ENCODE data around the gene PTPRO. TPM values are rescaled to one million over a fixed set of nuclear protein-coding genes. Genes with fewer than 3 reads are reported as not detected.

Gene PTPRO
- total RNA-seq, 6 experiments from 2014 or later = 0.07 to 0.19 (median 0.09) TPM; not detected in 1

DNA sequence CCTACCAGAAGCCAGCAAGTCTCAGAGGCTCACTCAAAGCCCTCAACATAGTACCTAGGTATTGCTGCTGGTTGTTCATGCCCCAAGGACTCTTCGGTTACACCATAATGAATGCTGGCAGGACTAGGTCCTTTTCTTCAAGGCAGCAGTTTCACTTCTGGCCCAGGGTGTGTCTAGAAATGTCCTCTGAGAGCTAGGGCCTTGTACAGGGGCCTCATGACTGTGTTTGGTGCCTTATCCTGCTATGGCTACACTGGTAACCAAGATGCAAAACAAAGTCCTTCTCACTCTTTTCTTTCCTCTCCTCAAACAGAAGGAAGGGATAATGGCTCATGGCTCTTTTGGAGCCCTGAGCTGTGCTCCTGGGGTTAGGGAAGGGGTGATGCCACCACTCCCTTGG is 15.2 kb upstream of the PTPRO start:
- Mint-ChIP-seq H3K36me3 (ENCODE audit: low read depth) (no peaks in the 10 kb centered on the region), H3K27ac (no peak overlapping the region), H3K4me3 (no peak overlapping the region), H3K27me3 (ENCODE audit: insufficient read depth) (peaks cover 4% of the 10 kb centered on the region), H3K4me1 (ENCODE audit: low read depth) (no peaks in the 10 kb centered on the region), H3K9me3 (peaks cover 4% of the 10 kb centered on the region; the same call in 1 of the 2 replicates)
- TF ChIP-seq, protein P1, sequence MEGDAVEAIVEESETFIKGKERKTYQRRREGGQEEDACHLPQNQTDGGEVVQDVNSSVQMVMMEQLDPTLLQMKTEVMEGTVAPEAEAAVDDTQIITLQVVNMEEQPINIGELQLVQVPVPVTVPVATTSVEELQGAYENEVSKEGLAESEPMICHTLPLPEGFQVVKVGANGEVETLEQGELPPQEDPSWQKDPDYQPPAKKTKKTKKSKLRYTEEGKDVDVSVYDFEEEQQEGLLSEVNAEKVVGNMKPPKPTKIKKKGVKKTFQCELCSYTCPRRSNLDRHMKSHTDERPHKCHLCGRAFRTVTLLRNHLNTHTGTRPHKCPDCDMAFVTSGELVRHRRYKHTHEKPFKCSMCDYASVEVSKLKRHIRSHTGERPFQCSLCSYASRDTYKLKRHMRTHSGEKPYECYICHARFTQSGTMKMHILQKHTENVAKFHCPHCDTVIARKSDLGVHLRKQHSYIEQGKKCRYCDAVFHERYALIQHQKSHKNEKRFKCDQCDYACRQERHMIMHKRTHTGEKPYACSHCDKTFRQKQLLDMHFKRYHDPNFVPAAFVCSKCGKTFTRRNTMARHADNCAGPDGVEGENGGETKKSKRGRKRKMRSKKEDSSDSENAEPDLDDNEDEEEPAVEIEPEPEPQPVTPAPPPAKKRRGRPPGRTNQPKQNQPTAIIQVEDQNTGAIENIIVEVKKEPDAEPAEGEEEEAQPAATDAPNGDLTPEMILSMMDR (IDR thresholded peaks at IDR 0.05) = no peak
- DNase-seq = no peak

DNA sequence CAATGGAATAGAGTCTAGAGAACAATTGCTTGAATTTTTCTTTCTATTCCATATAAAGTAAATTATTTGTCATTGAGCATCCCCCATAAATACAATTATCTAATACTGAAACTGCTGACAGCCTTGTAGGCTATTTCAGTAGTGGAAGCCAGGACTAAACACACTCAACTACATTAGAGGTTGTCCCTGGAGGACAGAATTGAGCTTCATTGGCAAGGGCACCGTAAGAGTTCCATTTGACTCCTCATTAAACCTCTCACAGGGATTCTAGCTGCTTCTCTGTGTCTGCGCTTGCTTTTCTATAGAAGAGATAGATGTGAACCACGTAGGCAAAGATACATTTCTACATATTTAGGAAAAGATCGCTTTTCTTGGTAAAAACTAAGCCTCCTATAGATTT is 3.5 kb upstream of the PTPRO start:
- peaks cover 15% of the 10 kb centered on the region; the same call in 1 of the 2 replicates for H3K27me3 Mint-ChIP-seq (ENCODE audit: insufficient read depth)
- TF ChIP-seq, protein P1 (IDR thresholded peaks at IDR 0.05) = no peak
- H3K4me3 Mint-ChIP-seq = no peak overlapping the region

DNA sequence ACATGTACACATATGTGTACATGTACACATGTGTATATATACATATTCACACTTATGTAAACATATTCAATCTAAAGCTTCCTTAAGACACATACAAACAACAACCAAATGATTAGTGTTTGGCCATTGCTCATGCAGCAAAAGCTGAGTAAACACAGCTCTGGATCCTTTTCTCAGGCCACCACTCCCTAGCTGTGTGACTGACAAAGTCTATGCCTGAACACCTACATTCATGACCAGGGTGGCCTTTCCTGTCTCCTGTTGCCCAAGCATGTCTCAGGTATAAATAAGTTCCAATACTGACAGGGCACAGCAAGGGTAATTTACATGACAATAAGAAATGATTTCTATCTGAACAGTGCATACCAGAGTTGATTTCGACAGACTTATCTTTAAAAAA is 1.4 kb upstream of the PTPRO start:
- Mint-ChIP-seq H3K27me3 (ENCODE audit: insufficient read depth) (peaks cover 17% of the 10 kb centered on the region; the same call in 1 of the 2 replicates), H3K27ac (no peak overlapping the region), H3K4me3 (no peak overlapping the region), H3K9me3 (no peaks in the 10 kb centered on the region), H3K36me3 (ENCODE audit: low read depth) (no peaks in the 10 kb centered on the region), H3K4me1 (ENCODE audit: low read depth) (peaks cover 10% of the 10 kb centered on the region; the same call in 1 of the 2 replicates)
- TF ChIP-seq, protein P1 (IDR thresholded peaks at IDR 0.05) = no peak
- no peak for DNase-seq

More for the DNA sequence above, 3.5 kb upstream of the PTPRO start:
- Mint-ChIP-seq H3K36me3 (ENCODE audit: low read depth) (no peaks in the 10 kb centered on the region), H3K4me1 (ENCODE audit: low read depth) (peaks cover 10% of the 10 kb centered on the region; the same call in 1 of the 2 replicates), H3K9me3 (no peaks in the 10 kb centered on the region), H3K27ac (no peak overlapping the region)
- DNase-seq = no peak

DNA sequence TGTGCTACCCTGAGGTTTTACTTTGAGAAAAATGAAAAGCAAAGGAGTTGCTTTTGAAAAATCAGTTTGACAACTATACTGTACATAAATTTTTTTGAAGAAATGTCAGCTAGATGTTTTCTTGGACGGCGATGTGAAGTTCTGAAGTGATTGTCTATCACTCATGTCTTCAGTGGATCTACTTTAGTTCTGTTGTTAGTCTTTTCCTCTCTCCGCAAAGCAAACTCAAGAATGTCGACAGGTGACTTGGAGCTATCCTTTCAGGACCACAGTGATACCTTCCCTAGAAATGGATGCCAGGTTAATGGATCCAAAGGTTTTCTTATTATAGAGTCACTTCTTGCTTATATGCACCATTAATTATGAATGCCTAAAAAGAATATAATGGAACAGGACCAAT is 1.2 kb downstream of the PTPRO start:
- Mint-ChIP-seq H3K27ac (no peak overlapping the region), H3K4me1 (ENCODE audit: low read depth) (peaks cover 10% of the 10 kb centered on the region; the same call in 1 of the 2 replicates), H3K36me3 (ENCODE audit: low read depth) (no peaks in the 10 kb centered on the region), H3K9me3 (no peaks in the 10 kb centered on the region), H3K4me3 (no peak overlapping the region), H3K27me3 (ENCODE audit: insufficient read depth) (peaks cover 21% of the 10 kb centered on the region)
- DNase-seq = no peak
- TF ChIP-seq, protein P1 (IDR thresholded peaks at IDR 0.05) = no peak

DNA sequence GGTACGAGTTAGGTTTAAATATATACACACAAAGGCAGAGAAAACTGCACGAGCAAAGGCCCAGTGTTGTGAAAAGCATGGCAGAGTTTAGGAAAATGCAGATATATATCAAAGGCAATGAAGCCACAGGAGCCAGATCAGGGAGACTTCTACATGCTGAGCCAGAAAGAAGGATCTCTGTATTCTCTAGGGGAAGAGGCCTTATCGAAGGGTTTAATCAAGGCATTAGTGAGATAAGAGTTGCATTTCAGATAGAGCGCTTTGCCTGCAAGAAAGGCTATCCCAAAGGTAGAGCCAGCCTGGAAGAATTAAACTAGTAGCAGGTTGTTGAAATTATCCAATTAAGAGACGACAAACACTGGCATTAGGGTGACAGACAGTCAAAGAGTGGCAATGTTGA is 7.6 kb downstream of the PTPRO start:
- TF ChIP-seq, protein P1 (IDR thresholded peaks at IDR 0.05) = no peak
- H3K36me3 Mint-ChIP-seq (ENCODE audit: low read depth) = no peaks in the 10 kb centered on the region
- H3K27me3 Mint-ChIP-seq (ENCODE audit: insufficient read depth) = peaks cover 8% of the 10 kb centered on the region; the same call in 1 of the 2 replicates
- no peak for DNase-seq
- no peaks in the 10 kb centered on the region for H3K4me1 Mint-ChIP-seq (ENCODE audit: low read depth)
- no peak overlapping the region for H3K4me3 Mint-ChIP-seq
- H3K9me3 Mint-ChIP-seq = no peaks in the 10 kb centered on the region
- no peak overlapping the region for H3K27ac Mint-ChIP-seq

DNA sequence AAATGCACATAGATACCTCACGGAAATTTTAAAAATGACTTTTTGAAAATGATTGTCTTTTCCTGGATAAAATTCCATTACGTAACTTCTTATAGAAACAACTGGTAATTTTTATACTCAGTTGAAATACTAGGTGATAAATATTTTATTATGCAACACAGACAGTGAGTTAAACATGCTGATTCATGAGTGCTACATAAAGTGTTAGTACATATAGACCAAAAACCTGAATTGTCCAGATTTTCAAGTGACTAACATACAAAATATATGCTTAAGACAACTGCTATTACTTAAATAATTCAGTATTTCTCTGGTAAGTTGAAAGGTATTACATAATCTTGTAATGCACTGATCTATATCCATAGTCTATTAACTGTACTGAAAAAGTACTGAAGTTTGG is 11.9 kb downstream of the PTPRO start:
- no peaks in the 10 kb centered on the region for H3K27me3 Mint-ChIP-seq (ENCODE audit: insufficient read depth)
- H3K27ac Mint-ChIP-seq = no peak overlapping the region
- H3K4me1 Mint-ChIP-seq (ENCODE audit: low read depth) = peaks cover 24% of the 10 kb centered on the region
- no peak for DNase-seq
- no peaks in the 10 kb centered on the region for H3K9me3 Mint-ChIP-seq
- TF ChIP-seq, protein P1 (IDR thresholded peaks at IDR 0.05) = no peak
- H3K4me3 Mint-ChIP-seq = no peak overlapping the region
- H3K36me3 Mint-ChIP-seq (ENCODE audit: low read depth) = no peaks in the 10 kb centered on the region
